HepG2 (cell line): Measurements from ENCODE around the gene PPP4C. TPM values are rescaled to one million over a fixed set of nuclear protein-coding genes. Genes with fewer than 3 reads are reported as not detected.

Experiments
- ATF4 ChIP-seq, 2 experiments: fragments of 450-650 bp in 1 of 2; sonication (generic) in 1 of 2; formaldehyde crosslinking; IDR thresholded peaks; 2 replicates each; pipeline versions ENCODE4 v1.5.0 to v1.8.0; 2020 to 2022; ENCODE audit warnings: mild to moderate bottlenecking in 1 of 2, missing genetic modification reagents in 1 of 2
- ATF7-NPFF ChIP-seq: sonication (generic); formaldehyde crosslinking; IDR thresholded peaks from 2 replicates; pipeline ENCODE4 v1.8.1; 2023; ENCODE audit warnings: mild to moderate bottlenecking, low read depth, missing genetic modification reagents, moderate library complexity
- CEBPG ChIP-seq: IDR thresholded peaks from 2 replicates; pipeline ENCODE4 v1.6.1; 2016
- DBP ChIP-seq: sonication (generic); formaldehyde crosslinking; IDR thresholded peaks from 2 replicates; pipeline ENCODE4 v1.4.0; 2020; ENCODE audit warnings: missing genetic modification reagents; ENCODE audit errors: not compliant biosample characterization
- DMAP1 ChIP-seq: IDR thresholded peaks from 2 replicates; pipeline ENCODE4 v1.6.1; 2016
- DRAP1 ChIP-seq: IDR thresholded peaks from 2 replicates; pipeline ENCODE4 v1.6.1; 2016; ENCODE audit warnings: missing genetic modification reagents, missing compliant biosample characterization
- ETS1 ChIP-seq: sonication (generic); formaldehyde crosslinking; IDR thresholded peaks from 2 replicates; pipeline ENCODE4 v1.4.0; 2020; ENCODE audit warnings: missing genetic modification reagents
- GATA4 ChIP-seq: sonication (generic); IDR thresholded peaks from 2 replicates; pipeline ENCODE4 v1.6.1; 2016; ENCODE audit warnings: antibody characterized with exemption, low read depth, borderline replicate concordance
- MIER3 ChIP-seq: IDR thresholded peaks from 2 replicates; pipeline ENCODE4 v1.6.1; 2016; ENCODE audit warnings: missing compliant biosample characterization, borderline replicate concordance
- PATZ1 ChIP-seq: sonication (generic); formaldehyde crosslinking; IDR thresholded peaks from 2 replicates; pipeline ENCODE4 v1.4.0; 2020; ENCODE audit warnings: missing genetic modification reagents
- PHB2 ChIP-seq: fragments of 450-650 bp; IDR thresholded peaks from 2 replicates; pipeline ENCODE4 v1.6.1; 2018; ENCODE audit not compliant: partially characterized antibody
- PHF20 ChIP-seq: sonication (generic); formaldehyde crosslinking; IDR thresholded peaks from 2 replicates; pipeline ENCODE4 v1.5.0; 2020; ENCODE audit warnings: mild to moderate bottlenecking, missing genetic modification reagents
- RBM39 ChIP-seq: fragments of 200-400 bp; formaldehyde crosslinking; IDR thresholded peaks from one replicate; pipeline ENCODE4 v1.6.1; 2018; ENCODE audit warnings: antibody characterized with exemption, mild to moderate bottlenecking, low read depth, low read length; ENCODE audit not compliant: poor library complexity, severe bottlenecking
- THAP9 ChIP-seq: sonication (generic); formaldehyde crosslinking; IDR thresholded peaks from 2 replicates; pipeline ENCODE4; 2020; ENCODE audit warnings: missing genetic modification reagents, mild to moderate bottlenecking, borderline replicate concordance
- ZNF234 ChIP-seq: sonication (generic); formaldehyde crosslinking; conservative IDR thresholded peaks from 2 replicates; pipeline ENCODE4 v1.5.1; 2020; ENCODE audit warnings: mild to moderate bottlenecking, missing genetic modification reagents
- ZNF333 ChIP-seq: sonication (generic); formaldehyde crosslinking; IDR thresholded peaks from 2 replicates; pipeline ENCODE4 v1.4.0; 2020; ENCODE audit warnings: mild to moderate bottlenecking, missing genetic modification reagents, borderline replicate concordance
- ZNF546 ChIP-seq: sonication (generic); formaldehyde crosslinking; conservative IDR thresholded peaks from 2 replicates; pipeline ENCODE4 v1.8.1; 2023; ENCODE audit warnings: mild to moderate bottlenecking, missing genetic modification reagents
- ZNF552 ChIP-seq: sonication (generic); formaldehyde crosslinking; IDR thresholded peaks from 2 replicates; pipeline ENCODE4 v1.9.0; 2022; ENCODE audit warnings: missing genetic modification reagents, mild to moderate bottlenecking, borderline replicate concordance
- ZNF788 ChIP-seq: sonication (generic); formaldehyde crosslinking; IDR thresholded peaks from 2 replicates; pipeline ENCODE4 v1.5.0; 2020; ENCODE audit warnings: mild to moderate bottlenecking, missing genetic modification reagents, borderline replicate concordance
- ZNF792 ChIP-seq: IDR thresholded peaks from 2 replicates; pipeline ENCODE4 v1.6.1; 2016
- ZNF83 ChIP-seq: sonication (generic); formaldehyde crosslinking; IDR thresholded peaks from 2 replicates; pipeline ENCODE4 v1.4.0; 2020; ENCODE audit warnings: missing genetic modification reagents, mild to moderate bottlenecking, borderline replicate concordance
- polyA plus RNA-seq, 8 experiments: library from polyadenylated mRNA; depleted of rRNA in 3 of 8; stranded (reverse) in 7 of 8; unstranded in 1 of 8; fragments of >200 nt; fragmentation: Illumina TruSeq in 4 of 8; extraction: Trizol in 4 of 8; gene quantifications; 2 replicates each; pipeline versions ENCODE4 v1.2.1 to v1.2.3, GENCODE V29; 2011 to 2016; ENCODE audit warnings: low read depth in 4 of 8, missing spikeins in 1 of 8, mixed read lengths in 1 of 8; ENCODE audit not compliant: insufficient read depth in 1 of 8
- total RNA-seq, 5 experiments: library from RNA; depleted of rRNA; stranded (reverse); fragments of >200 nt; fragmentation: Illumina TruSeq; extraction: Trizol; gene quantifications; 2 replicates each; pipeline ENCODE4 v1.2.3, GENCODE V29; 2016; ENCODE audit warnings: low read depth in 1 of 5

Gene PPP4C
- total and polyA plus RNA-seq, 2 of the 13 experiments (the other 11 are each of a cell fraction or from before 2014, with no cell fraction given): 176 to 220 TPM

DNA sequence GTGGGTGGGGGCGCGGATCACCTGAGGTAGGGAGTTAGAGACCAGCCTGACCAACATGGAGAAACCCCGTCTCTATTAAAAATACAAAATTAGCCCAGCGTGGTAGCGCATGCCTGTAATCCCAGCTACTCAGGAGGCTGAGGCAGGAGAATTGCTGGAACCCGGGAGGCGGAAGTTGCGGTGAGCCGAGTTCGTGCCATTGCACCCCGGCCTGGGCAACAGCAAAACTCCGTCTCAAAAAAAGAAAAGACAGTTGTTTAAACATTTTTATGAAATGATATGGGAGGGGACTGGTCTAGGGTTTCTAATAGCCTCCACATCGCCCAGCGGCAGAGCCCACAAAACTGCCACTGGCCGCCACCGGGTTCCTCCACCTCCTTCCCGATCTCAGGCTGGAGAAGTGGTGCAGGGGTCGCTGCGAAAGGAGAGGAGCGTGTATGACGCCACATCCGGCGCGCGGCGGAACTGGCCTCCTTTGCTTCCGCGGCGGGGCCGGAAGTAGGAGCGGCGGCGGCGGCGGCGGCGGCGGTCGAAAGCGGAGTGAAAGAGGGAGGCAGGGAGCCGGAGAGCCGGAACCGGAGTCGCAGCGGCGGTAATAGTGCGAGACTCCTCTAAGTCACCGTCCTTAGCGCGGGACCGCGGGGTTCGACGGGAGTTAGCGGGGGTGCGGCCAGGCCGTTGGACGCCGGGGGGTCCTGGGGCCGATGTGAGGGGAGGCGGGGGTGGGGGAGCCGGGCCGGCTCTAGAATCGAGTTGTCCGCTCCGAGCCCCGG lies at the start of gene PPP4C (continued):
- TF ChIP-seq ZNF83: no peak
- peak; percentile 70 for TF ChIP-seq CEBPG (CRISPR knock-in tag)
- peak; percentile 62; the same call in 1 of the 2 replicates for TF ChIP-seq GATA4
- no peak for TF ChIP-seq PHB2
- TF ChIP-seq ZNF546: peak; percentile 95
- peak; percentile 61 for TF ChIP-seq ATF7-NPFF (CRISPR knock-in tag)
- no peak; the same call in 1 of the 2 replicates for TF ChIP-seq ZNF333
- TF ChIP-seq ZNF792 (CRISPR knock-in tag): 0 out of 2 replicates have a peak, but pooled peaks have one; percentile 29
- TF ChIP-seq ZNF552 (CRISPR knock-in tag): peak; percentile 78; the same call in 1 of the 2 replicates
- TF ChIP-seq THAP9 (CRISPR knock-in tag): peak; percentile 69; the same call in 1 of the 2 replicates
- TF ChIP-seq MIER3 (CRISPR knock-in tag): peak; percentile 19; the same call in 1 of the 2 replicates
- peak in 1 of 2 experiments; percentile 81; a peak in 2 of 4 replicates for TF ChIP-seq ATF4 (CRISPR knock-in tag; IDR thresholded peaks at IDR 0.05)
- no peak for TF ChIP-seq ETS1 (CRISPR knock-in tag)
- TF ChIP-seq DRAP1 (CRISPR knock-in tag): peak; percentile 69
- TF ChIP-seq PHF20 (CRISPR knock-in tag): peak; percentile 92
- TF ChIP-seq ZNF788 (CRISPR knock-in tag): peak; percentile 83; the same call in 1 of the 2 replicates
- TF ChIP-seq DMAP1 (CRISPR knock-in tag): peak; percentile 67
- TF ChIP-seq DBP (CRISPR knock-in tag): no peak
- TF ChIP-seq PATZ1: peak; percentile 23
- peak; percentile 73 for TF ChIP-seq RBM39
- 0 out of 2 replicates have a peak, but pooled peaks have one; percentile 30 for TF ChIP-seq ZNF234
